ENCODE results near the gene DNAH8. TPM values are rescaled to one million over a fixed set of nuclear protein-coding genes. Genes with fewer than 3 reads are reported as not detected.

The DNAH8 gene
- total RNA-seq, 1 experiment from 2014 or later, result not detected

DNA sequence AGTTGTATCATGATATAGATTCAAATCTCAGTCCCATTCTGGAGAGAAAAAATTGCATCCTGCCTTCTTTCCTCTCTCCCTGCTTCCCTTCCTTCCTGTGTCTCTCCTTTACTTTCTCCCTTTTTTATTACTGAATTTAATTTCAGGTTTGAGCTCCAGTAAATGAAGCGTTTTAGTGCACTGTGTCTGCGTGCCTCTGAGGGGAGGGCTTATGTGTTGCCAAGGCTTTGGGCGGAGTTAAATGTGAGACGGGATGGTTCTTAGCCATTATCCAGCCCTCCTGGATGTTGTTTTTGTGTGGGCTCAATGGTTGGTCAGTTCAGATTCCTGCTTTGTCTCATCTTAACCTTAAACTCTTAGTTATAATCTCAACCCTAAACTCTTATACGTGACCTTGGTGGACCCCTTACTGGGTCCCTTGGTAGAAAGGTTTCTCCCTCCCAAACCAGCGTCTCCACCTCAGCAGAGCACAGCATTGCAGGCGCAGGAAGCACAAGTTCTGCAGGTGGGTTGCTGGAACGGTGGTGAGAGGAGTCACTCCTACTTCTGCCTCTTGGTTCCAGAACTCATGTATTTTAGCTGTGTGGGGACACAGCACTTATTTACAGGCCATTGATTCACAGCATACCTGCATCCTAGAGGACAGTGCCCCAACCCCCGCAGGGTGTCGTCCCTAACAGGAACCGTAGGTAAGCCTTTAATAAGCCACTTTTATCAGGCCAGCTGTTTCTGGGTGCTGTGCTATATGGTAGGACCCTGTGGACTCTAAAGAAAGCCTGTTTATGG, 68.5 kb downstream of the DNAH8 start:
- no peak for ATAC-seq
- Histone ChIP-seq H3K9me3 (ENCODE audit: control insufficient read depth in 1 of 2, insufficient read depth in 1 of 2, low read depth in 1 of 2, low read length in 2 of 2) (no peaks in the 10 kb centered on the region), H3K79me2 (ENCODE audit: insufficient read depth, low read length) (no peaks in the 10 kb centered on the region), H3K4me2 (ENCODE audit: low read length) (no peak overlapping the region), H3K36me3 (ENCODE audit: control insufficient read depth in 1 of 2, insufficient read depth in 2 of 2, low read length in 2 of 2) (no peaks in the 10 kb centered on the region), H3K9me2 (ENCODE audit: insufficient read depth) (no peaks in the 10 kb centered on the region), H3K27me3 (ENCODE audit: insufficient read depth, low read length) (peaks cover 7% of the 10 kb centered on the region; the same call in 1 of the 2 replicates), H3K27ac (ENCODE audit: low read depth, low read length) (no peak overlapping the region), H3K4me1 (ENCODE audit: control insufficient read depth in 1 of 2, insufficient read depth in 2 of 2, low read length in 2 of 2) (no peaks in the 10 kb centered on the region), H4K20me1 (ENCODE audit: insufficient read depth) (no peaks in the 10 kb centered on the region), H2AFZ (ENCODE audit: low read depth, low read length, poor library complexity, severe bottlenecking) (no peak overlapping the region), H3K9ac (ENCODE audit: low read length) (no peak overlapping the region), H3K4me3 (replicated peaks in 1 of 2; ENCODE audit: low read depth in 1 of 2, low read length in 2 of 2) (no peak overlapping the region)
- intact Hi-C loops (cut with micrococcal nuclease), result no loop called here
- BruUV-seq (replicated peaks), result no TSS peak
- DNase-seq (ENCODE audit: low read depth, low spot score), result no peak
- POLR2A ChIA-PET, result no interaction called here
- RAD21 ChIA-PET (ENCODE audit: low non-redundant PET in 1 of 2, low total read pairs in 2 of 2, uncharacterized antibody in 2 of 2, unreplicated experiment in 2 of 2), result no interaction called here
- TF ChIP-seq TCF7L2 (IDR thresholded peaks at IDR 0.05; ENCODE audit: borderline replicate concordance, extremely low read depth, insufficient read depth, insufficient read length), result no peak
- TF ChIP-seq ZNF274 (IDR thresholded peaks at IDR 0.05; ENCODE audit: low read depth, low read length), result no peak
- TF ChIP-seq, protein P1, sequence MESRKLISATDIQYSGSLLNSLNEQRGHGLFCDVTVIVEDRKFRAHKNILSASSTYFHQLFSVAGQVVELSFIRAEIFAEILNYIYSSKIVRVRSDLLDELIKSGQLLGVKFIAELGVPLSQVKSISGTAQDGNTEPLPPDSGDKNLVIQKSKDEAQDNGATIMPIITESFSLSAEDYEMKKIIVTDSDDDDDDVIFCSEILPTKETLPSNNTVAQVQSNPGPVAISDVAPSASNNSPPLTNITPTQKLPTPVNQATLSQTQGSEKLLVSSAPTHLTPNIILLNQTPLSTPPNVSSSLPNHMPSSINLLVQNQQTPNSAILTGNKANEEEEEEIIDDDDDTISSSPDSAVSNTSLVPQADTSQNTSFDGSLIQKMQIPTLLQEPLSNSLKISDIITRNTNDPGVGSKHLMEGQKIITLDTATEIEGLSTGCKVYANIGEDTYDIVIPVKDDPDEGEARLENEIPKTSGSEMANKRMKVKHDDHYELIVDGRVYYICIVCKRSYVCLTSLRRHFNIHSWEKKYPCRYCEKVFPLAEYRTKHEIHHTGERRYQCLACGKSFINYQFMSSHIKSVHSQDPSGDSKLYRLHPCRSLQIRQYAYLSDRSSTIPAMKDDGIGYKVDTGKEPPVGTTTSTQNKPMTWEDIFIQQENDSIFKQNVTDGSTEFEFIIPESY (IDR thresholded peaks at IDR 0.05; ENCODE audit: extremely low read depth, insufficient replicate concordance, low read length), result no peak
- TF ChIP-seq EZH2phosphoT487 (IDR thresholded peaks at IDR 0.05; ENCODE audit: borderline replicate concordance), result no peak
- no peak for TF ChIP-seq POLR2AphosphoS5 (IDR thresholded peaks at IDR 0.05; ENCODE audit: low read depth, low read length)
- CTCF ChIA-PET, result interaction anchor here (2.2 kb wide), 1 partner anchor 10 kb away, joined by 11 read pairs; no protein-coding TSS in a partner anchor
